ENCODE data around the gene TBC1D7. TPM values are rescaled to one million over a fixed set of nuclear protein-coding genes. Genes with fewer than 3 reads are reported as not detected.
"Not testable (repeated sequence)": the region's sequence is repeated elsewhere in the genome, so short reads cannot be mapped to it uniquely, and the experiment has no call there.

TBC1D7 gene
- total RNA-seq, 1 donor from 2014 or later = 14.6 TPM

DNA sequence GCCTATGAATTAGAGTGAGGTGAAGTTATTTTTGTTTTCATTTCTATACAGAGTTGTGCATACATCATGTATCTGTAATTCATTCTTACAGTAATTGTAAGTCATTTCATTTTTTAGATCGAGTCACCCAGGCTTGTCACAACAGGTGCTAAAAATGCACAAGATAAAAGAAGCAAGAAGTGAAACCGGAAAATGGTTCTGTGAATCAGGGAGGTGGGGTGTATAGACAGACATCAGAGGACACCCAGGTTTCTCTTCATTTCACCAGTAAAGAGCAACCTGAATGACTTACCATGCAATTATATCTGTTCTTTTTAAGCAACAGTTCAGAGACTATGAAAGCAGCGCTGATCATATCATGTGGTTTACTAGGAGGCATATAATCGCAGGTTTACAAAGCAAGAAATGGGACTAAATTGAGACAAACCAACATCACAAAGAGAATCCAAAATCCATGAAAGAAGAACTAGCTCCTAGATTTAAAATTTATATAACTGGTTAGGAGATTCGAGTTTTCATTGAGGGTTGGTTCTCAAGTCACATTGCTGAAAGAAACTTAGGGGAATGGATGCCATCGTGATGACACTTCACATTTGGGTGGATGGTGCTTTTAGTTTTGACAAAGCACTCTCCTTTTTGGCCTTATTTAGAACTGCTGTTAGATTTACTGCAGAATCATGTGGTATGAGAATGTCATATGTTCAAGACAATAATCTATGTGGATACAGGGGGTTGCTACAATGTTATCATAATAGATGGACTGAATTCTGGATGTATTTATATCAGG is 27.9 kb upstream of the TBC1D7 start:
- DNase-seq (ENCODE audit: low spot score) = no peak

- DNase-seq (ENCODE audit: low spot score) = no peak
Measured at GRCh38 chr6:13355043-13355945, 27.0 kb upstream of the TBC1D7 start.

GRCh38 chr6:13354331-13355042 is 26.1 kb upstream of the TBC1D7 start:
- no peak for DNase-seq (ENCODE audit: low spot score)

- no peak for DNase-seq (ENCODE audit: low spot score)
Measured at GRCh38 chr6:13352165-13352564, 23.8 kb upstream of the TBC1D7 start.

- no peak for DNase-seq (ENCODE audit: low spot score)
Measured at GRCh38 chr6:13351271-13351670, 22.9 kb upstream of the TBC1D7 start.

GRCh38 chr6:13349811-13350506 is 21.6 kb upstream of the TBC1D7 start:
- DNase-seq (ENCODE audit: low spot score) = no peak

- DNase-seq (ENCODE audit: low spot score) = no peak
Measured at GRCh38 chr6:13348334-13349113, 20.2 kb upstream of the TBC1D7 start.

GRCh38 chr6:13346245-13346644 is 17.9 kb upstream of the TBC1D7 start:
- DNase-seq (ENCODE audit: low spot score) = no peak

DNA sequence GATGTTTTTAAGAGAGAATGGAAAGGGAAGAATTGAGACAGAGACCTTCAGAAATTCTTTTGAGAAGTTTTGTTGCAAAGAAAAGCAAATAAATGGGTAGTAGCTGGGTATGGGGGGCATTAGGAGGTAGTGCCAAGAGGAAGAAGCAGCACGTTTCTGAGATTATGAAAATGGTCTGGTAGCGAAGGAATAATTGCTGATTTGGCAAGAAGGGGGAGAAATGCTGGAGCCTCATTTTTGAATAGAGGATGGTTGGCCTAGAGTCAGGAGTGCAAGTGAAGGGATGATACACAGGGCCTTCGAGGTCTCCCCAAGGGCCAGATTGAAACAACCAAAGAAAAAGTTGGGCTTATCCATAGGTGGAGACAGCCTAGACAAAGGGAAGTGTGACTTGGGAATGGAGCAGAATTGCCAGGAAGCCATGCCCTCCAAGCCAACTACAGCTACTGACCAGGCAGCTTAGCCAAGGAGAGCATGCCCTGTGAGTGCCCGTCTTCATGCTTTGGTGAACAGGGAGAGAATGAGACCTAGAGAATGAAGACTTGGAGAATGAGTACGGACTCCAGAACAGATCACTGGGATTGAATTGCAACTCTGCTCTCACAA is 14.2 kb upstream of the TBC1D7 start:
- no peak for DNase-seq (ENCODE audit: low spot score)

- DNase-seq (ENCODE audit: low spot score) = no peak
Measured at GRCh38 chr6:13339863-13340630, 11.7 kb upstream of the TBC1D7 start.

GRCh38 chr6:13338038-13338437 is 9.7 kb upstream of the TBC1D7 start:
- DNase-seq (ENCODE audit: low spot score) = no peak

DNA sequence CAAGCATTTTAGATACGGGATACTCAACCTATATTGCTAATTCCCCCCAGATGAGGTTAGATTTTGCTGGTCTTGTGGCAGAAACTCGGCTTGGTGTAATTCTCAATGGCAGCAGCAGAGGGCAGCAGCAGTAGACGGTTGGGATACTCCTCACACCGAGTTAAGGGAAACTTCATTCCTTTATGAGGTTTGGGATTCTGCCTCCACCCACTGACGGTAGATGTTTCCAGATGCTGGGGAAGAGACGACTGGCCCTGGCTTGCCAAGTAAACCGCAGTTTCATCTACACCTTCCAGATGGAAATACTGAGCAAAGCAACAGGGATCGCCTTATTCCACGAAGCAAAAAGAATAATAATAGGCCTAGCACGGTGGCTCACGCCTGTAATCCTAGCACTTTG is 8.2 kb upstream of the TBC1D7 start:
- DNase-seq (ENCODE audit: low spot score) = peak; percentile 87

GRCh38 chr6:13334953-13335352 is 6.6 kb upstream of the TBC1D7 start:
- DNase-seq (ENCODE audit: low spot score) = peak; percentile 20

- DNase-seq (ENCODE audit: low spot score) = no peak
Measured at GRCh38 chr6:13332349-13332706, 4.0 kb upstream of the TBC1D7 start.

GRCh38 chr6:13331516-13332348 is 3.4 kb upstream of the TBC1D7 start:
- DNase-seq (ENCODE audit: low spot score) = no peak

- DNase-seq (ENCODE audit: low spot score) = no peak
Measured at GRCh38 chr6:13328875-13329183, 492 bp upstream of the TBC1D7 start.

GRCh38 chr6:13327691-13328075 is 654 bp downstream of the TBC1D7 start:
- no peak for DNase-seq (ENCODE audit: low spot score)

GRCh38 chr6:13326031-13326586 is 2.2 kb downstream of the TBC1D7 start:
- not testable (repeated sequence) for DNase-seq (ENCODE audit: low spot score)

Measured in mucosa of gallbladder (tissue), 1 donor.